Bronchus fibroblast of lung (primary cell): ENCODE data around the gene WASHC2C. TPM values are rescaled to one million over a fixed set of nuclear protein-coding genes. Genes with fewer than 3 reads are reported as not detected.

Experiments
- total RNA-seq: library from RNA; depleted of rRNA; stranded (reverse); fragments of >200 nt; gene quantifications from 2 replicates; pipeline ENCODE4 v1.2.3, GENCODE V29; 2015

Gene WASHC2C, protein sequence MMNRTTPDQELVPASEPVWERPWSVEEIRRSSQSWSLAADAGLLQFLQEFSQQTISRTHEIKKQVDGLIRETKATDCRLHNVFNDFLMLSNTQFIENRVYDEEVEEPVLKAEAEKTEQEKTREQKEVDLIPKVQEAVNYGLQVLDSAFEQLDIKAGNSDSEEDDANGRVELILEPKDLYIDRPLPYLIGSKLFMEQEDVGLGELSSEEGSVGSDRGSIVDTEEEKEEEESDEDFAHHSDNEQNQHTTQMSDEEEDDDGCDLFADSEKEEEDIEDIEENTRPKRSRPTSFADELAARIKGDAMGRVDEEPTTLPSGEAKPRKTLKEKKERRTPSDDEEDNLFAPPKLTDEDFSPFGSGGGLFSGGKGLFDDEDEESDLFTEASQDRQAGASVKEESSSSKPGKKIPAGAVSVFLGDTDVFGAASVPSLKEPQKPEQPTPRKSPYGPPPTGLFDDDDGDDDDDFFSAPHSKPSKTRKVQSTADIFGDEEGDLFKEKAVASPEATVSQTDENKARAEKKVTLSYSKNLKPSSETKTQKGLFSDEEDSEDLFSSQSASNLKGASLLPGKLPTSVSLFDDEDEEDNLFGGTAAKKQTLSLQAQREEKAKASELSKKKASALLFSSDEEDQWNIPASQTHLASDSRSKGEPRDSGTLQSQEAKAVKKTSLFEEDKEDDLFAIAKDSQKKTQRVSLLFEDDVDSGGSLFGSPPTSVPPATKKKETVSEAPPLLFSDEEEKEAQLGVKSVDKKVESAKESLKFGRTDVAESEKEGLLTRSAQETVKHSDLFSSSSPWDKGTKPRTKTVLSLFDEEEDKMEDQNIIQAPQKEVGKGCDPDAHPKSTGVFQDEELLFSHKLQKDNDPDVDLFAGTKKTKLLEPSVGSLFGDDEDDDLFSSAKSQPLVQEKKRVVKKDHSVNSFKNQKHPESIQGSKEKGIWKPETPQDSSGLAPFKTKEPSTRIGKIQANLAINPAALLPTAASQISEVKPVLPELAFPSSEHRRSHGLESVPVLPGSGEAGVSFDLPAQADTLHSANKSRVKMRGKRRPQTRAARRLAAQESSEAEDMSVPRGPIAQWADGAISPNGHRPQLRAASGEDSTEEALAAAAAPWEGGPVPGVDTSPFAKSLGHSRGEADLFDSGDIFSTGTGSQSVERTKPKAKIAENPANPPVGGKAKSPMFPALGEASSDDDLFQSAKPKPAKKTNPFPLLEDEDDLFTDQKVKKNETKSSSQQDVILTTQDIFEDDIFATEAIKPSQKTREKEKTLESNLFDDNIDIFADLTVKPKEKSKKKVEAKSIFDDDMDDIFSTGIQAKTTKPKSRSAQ (N-terminal part only)
- total RNA-seq = 13.4 and 13.8 TPM in 2 replicates

DNA sequence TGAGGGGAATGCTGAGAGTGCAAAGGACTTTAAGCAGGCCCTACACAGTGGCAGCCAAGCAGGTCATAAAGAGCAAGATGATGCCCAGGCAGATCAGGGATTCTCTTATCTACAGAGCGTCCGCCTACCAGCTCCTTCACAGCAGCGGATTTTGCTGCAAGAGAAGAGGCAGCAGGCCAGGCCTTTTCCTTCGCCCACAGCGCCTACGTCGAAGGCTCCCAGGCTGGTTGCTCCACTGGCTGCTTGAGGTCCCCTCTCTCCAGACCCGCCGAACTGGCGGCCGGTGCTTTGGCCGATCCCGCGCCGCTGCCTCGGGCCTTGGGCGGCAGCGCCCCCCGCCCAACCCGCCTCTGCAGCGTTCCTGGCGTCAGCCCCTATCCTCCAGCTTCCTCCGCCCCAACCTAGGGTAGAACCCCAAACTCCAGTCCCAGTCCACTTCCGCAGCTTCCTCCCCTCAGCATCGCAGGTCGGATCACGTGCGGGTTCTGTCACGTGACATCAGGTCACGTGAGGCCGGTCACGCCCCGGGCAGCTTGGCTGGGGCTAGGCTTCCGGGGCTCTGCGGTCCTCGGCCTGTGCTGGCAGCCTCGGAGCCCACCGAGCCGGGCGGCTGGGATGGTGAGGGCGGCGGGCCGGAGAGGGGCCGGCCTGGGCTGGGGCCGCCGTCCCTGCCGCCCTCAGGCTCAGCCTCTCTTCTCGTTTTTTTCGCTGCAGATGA, at the start of gene WASHC2C:
Gene WASHC2C (plus strand): TSS at position 564 of the 718 bp plus-strand sequence. CDS start 52 bp downstream, at position 616.

Other genes with a start within 250 kb of the WASHC2C start
- 5.9 and 7.1 TPM in 2 replicates for gene ZFAND4, start 54.5 kb upstream of the WASHC2C start, total RNA-seq
- gene AGAP4, start 120.2 kb downstream of the WASHC2C start, total RNA-seq = 1.6 and 1.7 TPM in 2 replicates
- 125 and 127 TPM in 2 replicates for gene TIMM23, start 245.2 kb downstream of the WASHC2C start, total RNA-seq